NOMO-1 treated with DMSO at 0.1 percent for 48 hours (cell line): Measurements from ENCODE around the gene SLIT3.

ENCODE experiments used
- DNase-seq: peaks from one replicate; lab custom pipeline; 2025; ENCODE audit not compliant: unreplicated experiment; lab: John Stamatoyannopoulos, UW

Gene SLIT3

GRCh38 chr5:168693297-168693696, 607.6 kb downstream of the SLIT3 start:
- DNase-seq: no peak

GRCh38 chr5:168691891-168692290, 609.0 kb downstream of the SLIT3 start:
- no peak for DNase-seq

GRCh38 chr5:168689260-168689659, 611.7 kb downstream of the SLIT3 start:
- DNase-seq: no peak

GRCh38 chr5:168686837-168687236, 614.1 kb downstream of the SLIT3 start:
- DNase-seq: no peak

- no peak for DNase-seq
Measured at GRCh38 chr5:168685566-168685965, 615.4 kb downstream of the SLIT3 start.

GRCh38 chr5:168683927-168684295, 617.0 kb downstream of the SLIT3 start:
- DNase-seq: no peak

GRCh38 chr5:168683247-168683926, 617.6 kb downstream of the SLIT3 start:
- no peak for DNase-seq

GRCh38 chr5:168681556-168682183, 619.3 kb downstream of the SLIT3 start:
- no peak for DNase-seq

- no peak for DNase-seq
Measured at GRCh38 chr5:168680395-168680794, 620.5 kb downstream of the SLIT3 start.

GRCh38 chr5:168679515-168679920, 621.4 kb downstream of the SLIT3 start:
- peak; percentile 29 for DNase-seq

GRCh38 chr5:168676501-168676900, 624.4 kb downstream of the SLIT3 start:
- no peak for DNase-seq

GRCh38 chr5:168675883-168676408, 625.0 kb downstream of the SLIT3 start:
- DNase-seq: no peak

GRCh38 chr5:168674893-168675482, 626.0 kb downstream of the SLIT3 start:
- DNase-seq: no peak

GRCh38 chr5:168672888-168673287, 628.1 kb downstream of the SLIT3 start:
- DNase-seq: no peak

GRCh38 chr5:168672016-168672415, 628.9 kb downstream of the SLIT3 start:
- no peak for DNase-seq

- DNase-seq: no peak
Measured at GRCh38 chr5:168670881-168671575, 629.9 kb downstream of the SLIT3 start.

- no peak for DNase-seq
Measured at GRCh38 chr5:168669668-168670378, 631.1 kb downstream of the SLIT3 start.

GRCh38 chr5:168669156-168669555, 631.8 kb downstream of the SLIT3 start:
- no peak for DNase-seq

- DNase-seq: no peak
Measured at GRCh38 chr5:168668078-168668477, 632.9 kb downstream of the SLIT3 start.

GRCh38 chr5:168667301-168667840, 633.6 kb downstream of the SLIT3 start:
- no peak for DNase-seq

- no peak for DNase-seq
Measured at GRCh38 chr5:168666356-168666755, 634.6 kb downstream of the SLIT3 start.
